Urothelium cell line (cell line): ENCODE measurements around the gene RAD51B.
A peak's percentile ranks its signal among the peaks of the same experiment; 100 is the strongest.

Experiments used
- DNase-seq: peaks from one replicate; pipeline ENCODE4 v3.0.0; 2011; ENCODE audit warnings: low spot score, mixed read lengths
- FAIRE-seq: peaks from 2 replicates; lab custom pipeline; 2011; peaks lifted over from hg19 to GRCh38; lab: Jason Lieb, UNC

The RAD51B gene

DNA sequence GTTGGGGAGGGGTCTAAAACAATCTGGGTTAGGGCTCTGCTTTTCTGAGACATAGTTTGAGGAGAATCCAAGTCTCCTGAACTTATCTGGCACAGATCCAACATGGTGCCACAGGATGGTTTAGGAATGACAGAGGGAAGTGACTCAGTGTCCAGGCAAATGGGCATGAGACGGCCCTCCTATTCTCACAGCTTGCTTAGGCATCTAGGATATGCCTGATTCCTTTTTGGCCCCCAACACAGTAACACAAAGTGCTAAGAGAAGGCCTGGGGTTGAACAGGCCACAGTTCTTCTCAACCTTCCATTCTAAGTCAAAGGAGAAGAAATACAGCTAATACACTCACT is 855.6 kb downstream of the RAD51B start:
- peak; percentile 68 for DNase-seq
- FAIRE-seq = peak; percentile 77

DNA sequence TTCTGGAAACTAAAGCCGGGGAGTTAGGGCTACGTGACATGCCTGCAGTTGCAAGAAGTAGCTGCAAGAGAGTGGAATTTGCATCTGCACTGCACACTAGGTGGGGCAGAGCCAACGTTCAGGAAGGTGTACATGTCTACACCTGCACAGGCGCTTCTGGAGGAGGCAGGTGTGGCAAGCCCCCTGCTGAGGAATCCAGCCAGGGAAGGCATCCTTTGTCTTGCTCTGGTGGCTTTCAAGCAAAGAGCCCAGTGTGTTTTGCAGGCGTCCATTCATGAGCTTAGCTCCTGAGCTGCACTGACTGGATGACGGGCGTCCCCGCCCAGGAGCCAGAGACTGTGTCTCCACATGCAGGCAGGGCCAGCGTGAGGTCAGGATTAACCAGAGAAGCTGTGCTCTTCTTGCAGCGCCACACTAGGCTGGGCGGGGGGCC is 856.9 kb downstream of the RAD51B start:
- FAIRE-seq (peak; percentile 46), DNase-seq (no peak)

- FAIRE-seq = peak; percentile 95
- DNase-seq = no peak
Observed at GRCh38 chr14:68677476-68677875, 857.9 kb downstream of the RAD51B start.

- FAIRE-seq = no peak
- no peak for DNase-seq
Observed at GRCh38 chr14:68677901-68678300, 858.3 kb downstream of the RAD51B start.

DNA sequence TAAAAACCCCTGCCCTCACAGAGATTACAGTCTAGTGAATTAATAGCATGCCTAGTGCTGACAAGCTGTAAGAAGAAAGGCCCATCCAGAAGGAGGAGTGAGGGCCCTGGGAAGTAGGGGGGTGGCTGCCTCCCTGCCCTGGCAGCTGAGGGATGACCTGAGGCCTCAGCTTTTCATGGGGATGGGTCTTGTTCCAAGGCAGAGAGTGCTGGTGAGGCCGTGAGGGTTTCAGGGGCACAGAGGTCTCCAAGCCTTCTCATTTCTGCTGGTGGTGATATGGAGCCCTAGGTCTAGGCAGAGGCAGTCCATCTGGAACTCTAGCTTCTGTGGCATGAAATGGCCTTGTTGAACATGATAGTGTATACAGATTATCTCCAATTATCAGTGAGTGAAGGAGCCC is 858.9 kb downstream of the RAD51B start:
- DNase-seq (no peak), FAIRE-seq (peak; percentile 83)

DNA sequence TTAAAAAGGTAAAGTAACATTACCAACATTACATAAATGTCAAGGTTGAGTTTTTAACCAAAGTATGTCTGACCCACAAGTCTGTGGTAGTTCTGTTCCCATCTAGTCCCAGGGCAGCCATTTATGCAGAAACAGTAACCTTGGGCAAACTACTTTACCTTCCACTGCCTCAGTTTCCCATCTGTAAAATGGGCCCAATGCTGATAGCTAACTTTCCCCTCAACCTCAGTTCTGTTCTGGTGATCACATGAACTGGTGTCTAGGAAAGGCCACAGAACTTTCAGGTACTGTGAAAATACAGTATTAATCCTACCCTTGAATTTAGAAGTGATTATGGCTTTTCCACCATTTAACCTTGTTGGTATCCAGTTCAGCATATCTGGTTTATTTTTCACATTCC is 859.7 kb downstream of the RAD51B start:
- FAIRE-seq (peak; percentile 68), DNase-seq (no peak)

DNA sequence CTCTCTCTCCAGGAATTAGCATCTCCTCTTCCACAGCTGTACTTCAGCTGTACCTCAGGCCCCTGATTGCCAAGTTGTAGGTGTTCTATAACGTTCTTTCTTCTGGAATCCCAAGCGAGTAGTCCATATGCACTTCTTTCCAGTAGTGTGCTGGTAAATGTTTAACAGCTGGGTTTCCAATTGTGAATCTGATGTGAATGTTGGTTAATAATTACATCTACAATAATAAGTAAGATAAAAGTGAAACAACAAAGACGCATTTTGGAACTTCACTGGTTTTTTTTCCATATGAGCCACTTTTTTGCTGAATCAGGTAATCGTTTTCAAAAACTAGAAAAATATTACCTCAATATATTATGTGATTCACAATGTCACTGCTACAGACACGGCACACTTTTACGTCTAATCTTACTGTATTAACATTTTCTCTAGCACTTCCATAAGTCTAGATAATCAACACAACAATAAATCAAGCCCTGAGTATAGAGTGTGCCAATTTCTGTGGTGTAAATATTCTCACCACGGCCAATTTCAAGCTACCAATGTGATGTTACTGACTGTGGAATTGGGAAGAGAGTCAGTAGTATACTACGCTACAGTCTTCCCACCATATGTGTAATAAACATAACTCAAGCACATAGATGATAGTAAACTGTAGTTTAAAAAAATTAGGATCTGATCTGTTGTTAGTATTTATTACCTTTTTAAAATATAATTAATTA is 860.3 kb downstream of the RAD51B start:
- peak; percentile 56 for FAIRE-seq
- DNase-seq = no peak

- FAIRE-seq (no peak), DNase-seq (no peak)
Observed at GRCh38 chr14:68680541-68681051, 861.0 kb downstream of the RAD51B start.

DNA sequence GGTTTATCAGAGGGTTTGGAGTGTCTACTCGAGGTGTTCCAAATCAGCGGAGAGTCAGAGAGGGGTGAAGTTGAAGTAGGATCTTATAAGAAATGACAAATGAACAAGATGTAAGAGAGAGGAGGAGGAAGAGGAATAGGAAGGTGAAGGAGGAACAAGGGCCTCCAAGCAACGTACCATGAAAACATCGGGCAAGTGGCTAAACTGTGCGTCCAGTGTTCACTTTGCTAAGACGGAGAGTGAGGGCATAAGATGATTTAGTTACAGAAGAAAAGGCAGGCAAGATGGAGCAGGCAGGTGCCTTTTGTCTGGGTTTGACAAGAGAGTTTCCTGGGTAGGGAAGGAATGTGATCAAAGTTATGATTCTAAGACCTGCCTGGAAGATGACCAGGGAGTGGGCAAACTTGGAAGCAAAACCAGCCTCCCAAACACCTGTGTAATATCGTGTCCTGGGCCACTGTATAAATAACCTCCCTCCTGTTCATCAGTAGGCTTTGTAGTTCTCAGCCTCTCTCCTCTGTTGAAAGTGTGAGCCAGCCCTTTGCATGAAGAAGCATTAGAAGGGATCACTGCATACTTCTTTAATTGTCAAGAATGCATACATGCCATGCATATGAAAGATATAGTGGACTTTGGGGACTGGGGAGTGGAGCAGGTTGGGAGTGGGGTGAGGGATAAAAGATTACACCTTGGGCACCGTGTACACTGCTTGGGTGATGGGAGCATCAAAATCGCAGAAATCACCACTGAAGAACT is 861.9 kb downstream of the RAD51B start:
- FAIRE-seq = peak; percentile 88
- no peak for DNase-seq

DNA sequence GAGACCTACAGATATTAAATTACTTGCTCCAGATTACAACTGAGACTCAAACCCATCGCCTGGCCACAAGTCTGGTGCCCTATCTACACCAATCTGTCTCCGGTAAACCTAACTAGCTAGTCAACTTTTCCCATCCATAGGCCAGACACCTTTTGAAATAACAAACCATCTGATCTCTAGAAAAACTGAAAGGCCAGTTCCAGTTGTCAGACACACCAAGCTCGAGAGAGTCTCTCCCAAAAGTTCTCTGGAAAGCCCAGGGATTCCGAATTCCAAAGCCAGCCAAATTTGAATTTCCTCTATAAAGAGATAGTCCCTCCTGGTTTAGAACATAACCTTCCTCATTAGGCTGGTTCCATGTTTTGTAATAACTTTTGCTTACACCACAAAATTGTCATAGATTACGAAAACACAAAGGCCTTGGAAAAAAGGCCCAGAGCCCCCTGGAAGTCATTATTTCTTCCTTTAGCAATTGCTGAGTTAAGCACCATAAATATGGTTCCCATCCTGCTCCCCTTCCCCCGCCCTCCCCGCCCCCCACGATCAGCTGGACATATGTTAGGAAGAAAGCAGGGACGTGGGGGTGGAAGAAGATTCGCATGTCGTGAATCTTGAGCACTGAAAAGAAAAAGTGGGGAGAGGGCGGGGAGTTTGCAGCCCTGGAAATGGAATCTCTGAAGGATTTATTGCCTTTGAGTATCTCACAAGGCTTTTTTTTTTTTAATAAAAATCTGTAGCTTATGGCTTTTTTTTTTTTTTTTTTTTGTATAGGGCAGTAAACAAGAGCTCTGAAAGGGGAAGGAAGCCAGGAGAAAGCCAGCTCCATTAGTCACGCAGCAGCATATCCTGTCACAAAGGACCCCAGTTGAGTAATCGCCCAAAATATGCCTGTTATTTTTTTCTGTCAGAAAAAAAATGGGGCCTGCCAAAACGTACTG is 862.9 kb downstream of the RAD51B start:
- DNase-seq (peak; percentile 94), FAIRE-seq (peak; percentile 37)

DNA sequence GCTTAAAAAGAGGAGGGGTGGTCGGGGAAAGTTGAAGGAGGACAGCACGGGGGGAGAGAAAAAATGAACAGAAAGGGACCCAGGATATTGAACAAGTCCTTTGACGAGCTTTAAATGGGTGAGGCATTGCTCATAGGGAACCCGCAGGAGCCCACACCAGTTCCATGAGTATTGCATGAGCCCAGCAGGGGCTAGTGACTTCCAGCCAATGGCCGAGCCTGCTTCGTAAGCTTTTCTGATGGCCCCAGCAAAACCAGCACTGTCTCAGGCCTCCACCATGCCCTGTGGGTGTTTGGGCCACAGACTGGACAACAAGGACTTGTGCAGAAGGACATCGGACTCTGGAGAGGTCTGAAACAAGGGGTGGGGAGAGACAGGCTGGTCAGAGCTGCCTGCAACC is 863.7 kb downstream of the RAD51B start:
- DNase-seq (peak; percentile 62), FAIRE-seq (peak; percentile 71)

DNA sequence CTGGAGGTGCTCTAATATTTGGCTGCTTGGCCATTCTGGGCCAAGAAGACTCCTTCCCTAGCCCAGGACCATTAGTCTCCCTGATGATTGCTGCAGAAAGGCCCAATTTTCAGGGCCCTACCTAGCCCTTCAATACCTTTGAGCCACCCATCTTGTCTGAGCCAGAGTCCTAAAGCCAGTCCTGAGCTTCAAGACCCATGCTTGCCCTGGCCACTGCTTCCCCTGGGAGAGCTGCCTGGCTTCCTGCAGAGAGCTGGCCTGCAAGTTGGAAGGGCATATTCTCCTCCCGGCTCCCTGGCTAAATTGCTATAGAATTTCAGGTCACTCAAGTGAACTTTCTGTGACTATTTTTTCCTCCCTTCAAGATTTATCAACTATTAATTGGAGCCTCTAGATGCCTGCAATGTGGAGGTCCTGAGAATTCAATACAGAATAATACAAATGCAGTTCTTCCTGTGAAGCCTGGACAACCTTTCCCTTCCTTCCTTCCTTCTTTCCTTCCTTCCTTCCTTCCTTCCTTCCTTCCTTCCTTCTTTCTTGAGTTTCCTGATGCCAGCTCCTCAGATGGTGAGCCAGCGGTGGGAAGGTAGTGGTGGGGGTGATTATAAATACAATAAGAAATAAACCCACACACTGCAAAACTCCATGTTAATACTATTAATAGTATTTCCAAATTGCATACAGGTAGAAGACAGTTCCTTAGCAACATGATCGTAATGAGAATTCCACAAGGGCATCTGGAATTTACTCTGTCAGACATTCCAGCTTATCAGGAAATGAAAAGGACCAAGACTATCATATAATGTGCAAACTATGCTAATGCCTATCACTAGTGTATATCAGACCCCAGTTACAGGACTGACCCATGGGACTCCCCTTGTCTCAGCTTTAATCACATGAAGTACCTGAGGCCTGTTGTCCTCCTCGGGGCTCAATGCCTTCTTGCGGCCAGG is 865.2 kb downstream of the RAD51B start:
- DNase-seq (no peak), FAIRE-seq (no peak)

DNA sequence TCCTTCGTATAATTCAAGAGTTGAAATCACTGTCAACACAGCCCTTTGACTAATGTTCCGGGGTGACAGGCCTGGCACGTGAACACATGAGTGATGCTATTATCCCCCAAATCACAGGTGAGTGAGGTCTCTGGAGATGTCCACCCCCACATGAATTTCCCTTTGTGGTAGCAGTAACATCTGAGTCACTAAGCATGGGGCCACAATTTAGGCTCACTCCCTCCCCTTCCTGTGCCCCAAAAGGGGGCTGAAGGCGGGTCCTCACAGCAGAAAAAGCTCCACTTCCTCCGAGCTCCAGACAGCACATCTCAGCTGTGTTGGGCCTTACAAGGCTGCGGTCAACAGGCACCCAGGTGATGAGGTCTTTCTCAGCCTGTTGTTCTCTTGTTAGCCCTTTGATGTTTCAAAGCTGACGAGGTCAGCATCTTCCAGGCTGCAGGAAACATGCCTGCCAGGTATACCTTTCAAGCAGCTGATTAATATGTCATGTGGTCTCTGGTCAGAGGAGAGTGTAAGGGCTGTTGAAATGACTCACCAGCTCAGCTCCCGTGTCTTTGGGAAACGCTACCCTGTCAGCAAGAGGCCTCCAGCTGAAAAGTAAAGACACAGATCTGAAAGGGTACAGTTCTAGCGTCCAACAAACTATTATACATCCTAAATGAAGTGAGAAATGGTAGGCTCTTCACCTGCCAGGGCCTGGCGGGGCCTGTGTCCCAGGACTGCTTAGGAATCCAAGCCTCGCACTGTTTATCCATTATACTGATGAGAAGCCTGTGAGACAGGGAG is 866.0 kb downstream of the RAD51B start:
- DNase-seq = peak; percentile 95
- peak; percentile 98 for FAIRE-seq

DNA sequence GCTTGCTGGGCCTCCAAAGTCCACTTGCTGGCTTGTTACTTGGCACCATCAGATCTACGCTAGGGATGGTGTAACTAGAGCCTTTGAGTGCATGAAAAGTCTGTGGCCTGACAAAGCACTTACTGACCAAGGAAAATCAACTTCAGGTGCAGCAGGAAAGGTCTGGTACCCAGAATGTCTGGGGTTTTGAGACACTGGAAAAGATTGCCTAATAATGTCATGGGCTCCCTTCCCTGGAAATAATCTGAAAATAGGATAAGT is 866.6 kb downstream of the RAD51B start:
- no peak for FAIRE-seq
- no peak for DNase-seq

GRCh38 chr14:68686724-68687123 is 867.1 kb downstream of the RAD51B start:
- FAIRE-seq (peak; percentile 99), DNase-seq (no peak)

- DNase-seq (peak; percentile 91), FAIRE-seq (peak; percentile 95)
Observed at GRCh38 chr14:68687746-68688145, 868.2 kb downstream of the RAD51B start.

DNA sequence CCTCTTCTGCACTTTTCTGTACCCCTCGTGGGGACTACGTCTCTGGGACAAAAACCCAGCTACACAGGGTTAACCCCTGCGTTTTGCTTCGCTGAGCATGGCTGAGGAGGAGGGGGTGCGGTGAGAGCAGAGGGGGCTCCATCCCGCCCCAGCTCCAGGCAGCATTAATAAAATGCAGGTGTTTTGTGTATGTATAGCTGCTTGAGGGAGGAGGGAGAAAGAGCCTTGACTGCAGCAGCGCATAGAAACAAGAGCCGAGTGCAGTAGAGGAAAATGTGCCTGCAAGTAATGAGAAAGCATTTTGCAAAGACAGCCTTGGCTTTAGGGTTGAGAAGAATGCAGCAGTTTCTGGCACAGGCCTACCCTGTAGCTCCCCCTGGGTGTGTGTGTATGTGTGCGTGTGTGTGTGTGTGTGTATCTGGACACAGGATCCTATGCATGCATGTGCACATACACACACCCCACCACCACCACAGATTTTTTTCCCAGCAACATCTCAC is 869.3 kb downstream of the RAD51B start:
- DNase-seq (no peak), FAIRE-seq (peak; percentile 91)

DNA sequence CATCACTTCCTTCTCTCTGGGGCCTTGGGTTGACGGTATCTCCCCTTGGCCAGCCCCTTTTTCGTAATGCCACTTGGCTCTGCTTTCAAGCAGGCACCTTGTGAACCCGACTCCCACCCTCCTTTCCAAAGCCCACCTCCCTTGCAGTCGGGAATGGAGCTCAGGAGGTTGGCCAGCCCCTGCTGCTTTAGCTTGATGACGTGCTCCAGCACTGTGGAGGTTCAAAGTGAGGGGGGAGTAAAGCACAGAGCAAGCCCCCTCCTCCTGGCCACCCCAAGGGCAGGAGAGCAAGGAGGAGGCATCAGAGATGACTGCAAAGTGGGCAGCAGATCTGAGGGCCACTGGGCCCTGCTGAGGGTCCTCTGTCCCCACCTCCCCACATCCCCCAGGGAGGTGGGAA is 869.9 kb downstream of the RAD51B start:
- FAIRE-seq = no peak
- no peak for DNase-seq
